ENCODE results near the gene CEP170.
A peak's percentile ranks its signal among the peaks of the same experiment; 100 is the strongest.

The CEP170 gene

DNA sequence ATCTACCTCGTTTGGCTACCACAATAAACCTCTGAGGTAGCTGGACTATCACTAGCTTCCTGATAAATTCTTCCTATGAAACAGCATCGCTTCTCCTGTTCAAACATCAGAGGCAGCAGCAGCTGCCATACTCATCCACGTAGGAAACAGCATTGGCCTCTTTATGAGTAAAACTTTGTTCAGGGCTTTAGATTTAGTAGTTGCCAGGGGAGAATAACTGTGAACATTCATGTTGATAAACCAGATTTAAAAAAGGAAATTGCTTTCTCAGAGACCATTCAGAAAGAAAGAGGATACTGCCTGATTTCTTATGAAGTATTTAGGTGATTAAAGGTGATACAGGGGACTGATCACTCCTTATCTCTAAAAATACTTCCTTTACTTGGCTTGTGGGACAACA lies 7.2 kb downstream of the CEP170 start:
- no peak overlapping the region for H3K9ac ChIP-seq (ENCODE audit: low read length)

DNA sequence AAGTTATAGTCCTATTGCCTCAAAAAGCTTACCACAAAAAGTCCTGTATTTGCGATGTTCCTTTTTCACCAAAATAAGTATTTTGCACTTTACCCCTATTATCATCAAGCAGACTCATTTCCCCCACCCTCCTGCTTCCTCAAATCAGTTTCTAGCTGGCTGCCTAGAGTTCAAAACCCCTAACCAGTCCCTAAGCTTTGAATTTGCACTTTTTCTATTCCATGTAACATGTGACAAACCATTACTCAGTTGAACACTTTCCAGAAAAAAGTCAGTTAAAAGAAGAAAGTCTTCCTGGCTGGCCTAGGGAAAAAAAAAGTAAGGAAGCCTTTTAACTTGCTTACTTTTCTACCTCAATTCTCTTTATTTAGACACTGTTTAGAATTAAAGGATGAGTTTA lies 8.2 kb downstream of the CEP170 start:
- Histone ChIP-seq H4K20me1 (ENCODE audit: insufficient read depth, low read length) (no peaks in the 10 kb centered on the region), H2AFZ (ENCODE audit: low read length) (no peak overlapping the region), H3K9me2 (replicated peaks; ENCODE audit: insufficient read depth, low read length) (no peaks in the 10 kb centered on the region), H3K9me3 (replicated peaks; ENCODE audit: insufficient read depth, low read length) (no peaks in the 10 kb centered on the region), H3K36me3 (replicated peaks; ENCODE audit: insufficient read depth, low read length) (no peaks in the 10 kb centered on the region), H3K79me2 (ENCODE audit: low read length) (peaks cover 26% of the 10 kb centered on the region), H3K27me3 (replicated peaks; ENCODE audit: insufficient read depth, low read length) (no peaks in the 10 kb centered on the region), H3K4me2 (ENCODE audit: low read depth, low read length) (no peak overlapping the region), H3K27ac (ENCODE audit: low read length) (no peak overlapping the region), H3F3A (ENCODE audit: insufficient read depth, low read length) (no peaks in the 10 kb centered on the region), H3K4me1 (ENCODE audit: low read length) (no peaks in the 10 kb centered on the region), H3K9ac (ENCODE audit: low read length) (no peak overlapping the region), H3K4me3 (ENCODE audit: low read length) (no peak overlapping the region)
- TF ChIP-seq EZH2phosphoT487 (IDR thresholded peaks at IDR 0.05; ENCODE audit: low read length): no peak
- TF ChIP-seq, protein P1, sequence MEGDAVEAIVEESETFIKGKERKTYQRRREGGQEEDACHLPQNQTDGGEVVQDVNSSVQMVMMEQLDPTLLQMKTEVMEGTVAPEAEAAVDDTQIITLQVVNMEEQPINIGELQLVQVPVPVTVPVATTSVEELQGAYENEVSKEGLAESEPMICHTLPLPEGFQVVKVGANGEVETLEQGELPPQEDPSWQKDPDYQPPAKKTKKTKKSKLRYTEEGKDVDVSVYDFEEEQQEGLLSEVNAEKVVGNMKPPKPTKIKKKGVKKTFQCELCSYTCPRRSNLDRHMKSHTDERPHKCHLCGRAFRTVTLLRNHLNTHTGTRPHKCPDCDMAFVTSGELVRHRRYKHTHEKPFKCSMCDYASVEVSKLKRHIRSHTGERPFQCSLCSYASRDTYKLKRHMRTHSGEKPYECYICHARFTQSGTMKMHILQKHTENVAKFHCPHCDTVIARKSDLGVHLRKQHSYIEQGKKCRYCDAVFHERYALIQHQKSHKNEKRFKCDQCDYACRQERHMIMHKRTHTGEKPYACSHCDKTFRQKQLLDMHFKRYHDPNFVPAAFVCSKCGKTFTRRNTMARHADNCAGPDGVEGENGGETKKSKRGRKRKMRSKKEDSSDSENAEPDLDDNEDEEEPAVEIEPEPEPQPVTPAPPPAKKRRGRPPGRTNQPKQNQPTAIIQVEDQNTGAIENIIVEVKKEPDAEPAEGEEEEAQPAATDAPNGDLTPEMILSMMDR (IDR thresholded peaks at IDR 0.05; ENCODE audit: low read length): no peak
- DNase-seq: no peak

More for the DNA sequence above, 7.2 kb downstream of the CEP170 start:
- H3K9me2 ChIP-seq (replicated peaks; ENCODE audit: insufficient read depth, low read length): no peaks in the 10 kb centered on the region
- H2AFZ ChIP-seq (ENCODE audit: low read length): no peak overlapping the region
- H3K79me2 ChIP-seq (ENCODE audit: low read length): peaks cover 28% of the 10 kb centered on the region
- TF ChIP-seq EZH2phosphoT487 (IDR thresholded peaks at IDR 0.05; ENCODE audit: low read length) (no peak), EZH2 (optimal IDR thresholded peaks at IDR 0.05; ENCODE audit: low read depth, low read length) (no peak)
- TF ChIP-seq, protein P1 (IDR thresholded peaks at IDR 0.05; ENCODE audit: low read length): no peak
- peaks cover under 1% of the 10 kb centered on the region; the same call in 1 of the 2 replicates for H3K4me1 ChIP-seq (ENCODE audit: low read length)
- H3K27me3 ChIP-seq (replicated peaks; ENCODE audit: insufficient read depth, low read length): no peaks in the 10 kb centered on the region
- H3F3A ChIP-seq (ENCODE audit: insufficient read depth, low read length): no peaks in the 10 kb centered on the region
- H3K4me2 ChIP-seq (ENCODE audit: low read depth, low read length): no peak overlapping the region
- no peaks in the 10 kb centered on the region for H3K36me3 ChIP-seq (replicated peaks; ENCODE audit: insufficient read depth, low read length)
- H4K20me1 ChIP-seq (ENCODE audit: insufficient read depth, low read length): no peaks in the 10 kb centered on the region
- H3K27ac ChIP-seq (ENCODE audit: low read length): no peak overlapping the region
- H3K4me3 ChIP-seq (ENCODE audit: low read length): no peak overlapping the region
- no peaks in the 10 kb centered on the region for H3K9me3 ChIP-seq (replicated peaks; ENCODE audit: insufficient read depth, low read length)
- DNase-seq: no peak

DNA sequence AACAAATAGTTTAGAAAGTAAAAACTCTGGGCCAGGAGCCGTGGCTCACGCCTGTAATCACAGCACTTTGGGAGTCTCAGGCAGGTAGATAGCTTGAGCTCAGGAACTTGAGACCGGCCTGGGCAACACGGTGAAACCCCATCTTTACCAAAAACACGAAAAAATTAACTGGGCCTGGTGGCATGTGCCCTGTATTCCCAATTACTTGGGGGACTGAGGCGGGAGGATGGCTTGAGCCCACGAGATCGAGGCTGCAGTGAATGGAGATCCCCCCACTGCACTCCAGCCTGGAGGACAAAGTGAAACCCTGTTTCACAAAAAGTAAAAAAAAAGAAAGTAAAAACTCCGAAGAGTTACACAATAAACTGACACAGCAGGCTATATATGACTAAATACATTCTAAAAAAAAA lies 10.6 kb downstream of the CEP170 start:
- H3F3A ChIP-seq (ENCODE audit: insufficient read depth, low read length): no peaks in the 10 kb centered on the region
- no peaks in the 10 kb centered on the region for H3K36me3 ChIP-seq (replicated peaks; ENCODE audit: insufficient read depth, low read length)
- H4K20me1 ChIP-seq (ENCODE audit: insufficient read depth, low read length): no peaks in the 10 kb centered on the region
- no peaks in the 10 kb centered on the region for H3K4me1 ChIP-seq (ENCODE audit: low read length)
- no peaks in the 10 kb centered on the region for H3K27me3 ChIP-seq (replicated peaks; ENCODE audit: insufficient read depth, low read length)
- TF ChIP-seq, protein P1 (IDR thresholded peaks at IDR 0.05; ENCODE audit: low read length): no peak
- peak overlapping the region; percentile 46; the same call in 1 of the 2 replicates for H3K4me2 ChIP-seq (ENCODE audit: low read depth, low read length)
- peak overlapping the region; percentile 26 for H3K4me3 ChIP-seq (ENCODE audit: low read length)
- no peaks in the 10 kb centered on the region for H3K9me3 ChIP-seq (replicated peaks; ENCODE audit: insufficient read depth, low read length)
- no peaks in the 10 kb centered on the region for H3K9me2 ChIP-seq (replicated peaks; ENCODE audit: insufficient read depth, low read length)
- peaks cover 14% of the 10 kb centered on the region for H3K79me2 ChIP-seq (ENCODE audit: low read length)
- no peak overlapping the region for H2AFZ ChIP-seq (ENCODE audit: low read length)
- no peak overlapping the region for H3K27ac ChIP-seq (ENCODE audit: low read length)
- no peak for DNase-seq
- H3K9ac ChIP-seq (ENCODE audit: low read length): peak overlapping the region; percentile 29; the same call in 1 of the 2 replicates
